K562 (cell line): ENCODE results near the gene GRIN1. TPM values are rescaled to one million over a fixed set of nuclear protein-coding genes. Genes with fewer than 3 reads are reported as not detected.

Experiments used
- ATF7 ChIP-seq: fragments of 450-650 bp; IDR thresholded peaks from 2 replicates; pipeline ENCODE4 v1.7.1; 2014; ENCODE audit warnings: mild to moderate bottlenecking, moderate library complexity
- CBX1 ChIP-seq: sonication (generic); IDR thresholded peaks from 2 replicates; pipeline ENCODE4 v1.6.1; 2016; ENCODE audit warnings: antibody characterized with exemption, low read depth, mild to moderate bottlenecking
- EGR1 ChIP-seq: fragments of 450-650 bp; conservative IDR thresholded peaks from 2 replicates; pipeline ENCODE4 v1.6.1; 2017; ENCODE audit warnings: mild to moderate bottlenecking
- EP300 ChIP-seq: IDR thresholded peaks from 2 replicates; pipeline ENCODE4 v1.6.1; 2012; ENCODE audit warnings: low read length, improper control_type of control experiment
- ESRRA ChIP-seq: fragments of 450-650 bp; IDR thresholded peaks from 2 replicates; pipeline ENCODE4 v1.6.1; 2014; ENCODE audit warnings: low read depth, mild to moderate bottlenecking, moderate library complexity, borderline replicate concordance
- GABPB2 ChIP-seq: fragments of 250-450 bp; sonication (Bioruptor Pico); conservative IDR thresholded peaks from 2 replicates; pipeline ENCODE4 v1.5.1; 2021; ENCODE audit warnings: mild to moderate bottlenecking
- GATAD2B ChIP-seq: fragments of 450-650 bp; IDR thresholded peaks from 2 replicates; pipeline ENCODE4 v1.6.1; 2017; ENCODE audit warnings: mild to moderate bottlenecking, borderline replicate concordance
- HMGN3 ChIP-seq: IDR thresholded peaks from 2 replicates; pipeline ENCODE4 v1.6.1; 2011; ENCODE audit warnings: borderline replicate concordance, low read depth, mild to moderate bottlenecking, mixed read lengths, low read length; ENCODE audit not compliant: insufficient read length; ENCODE audit errors: extremely low read depth
- MAFG ChIP-seq: fragments of 450-650 bp; conservative IDR thresholded peaks from 2 replicates; pipeline ENCODE4 v1.6.1; 2016; ENCODE audit warnings: missing genetic modification characterization, missing compliant biosample characterization
- MEIS2 ChIP-seq: fragments of 450-650 bp; IDR thresholded peaks from 2 replicates; pipeline ENCODE4 v1.6.1; 2014; ENCODE audit warnings: mild to moderate bottlenecking; ENCODE audit not compliant: partially characterized antibody
- MIER1 ChIP-seq: fragments of 450-650 bp; IDR thresholded peaks from 2 replicates; pipeline ENCODE4 v1.6.1; 2016; ENCODE audit warnings: antibody characterized with exemption, mild to moderate bottlenecking, low read depth
- NBN ChIP-seq: fragments of 450-650 bp; IDR thresholded peaks from 2 replicates; pipeline ENCODE4 v1.6.1; 2016; ENCODE audit warnings: low read depth, mild to moderate bottlenecking
- NR2C1 ChIP-seq, 2 experiments: fragments of 450-650 bp; IDR thresholded peaks; 2 replicates each; pipeline ENCODE4 v1.6.1; 2017; ENCODE audit warnings: mild to moderate bottlenecking in 2 of 2, antibody characterized with exemption in 1 of 2, inconsistent platforms in 1 of 2, missing compliant biosample characterization in 1 of 2, missing genetic modification characterization in 1 of 2
- POLR2AphosphoS5 ChIP-seq: IDR thresholded peaks from 2 replicates; pipeline ENCODE4 v1.6.1; 2011; ENCODE audit warnings: mild to moderate bottlenecking, low read depth, low read length, moderate library complexity; ENCODE audit not compliant: control insufficient read depth, insufficient read depth
- SAP30 ChIP-seq: fragments of 200-600 bp; sonication (generic); IDR thresholded peaks from 2 replicates; pipeline ENCODE4 v1.6.1; 2012; ENCODE audit warnings: borderline replicate concordance, low read depth, mild to moderate bottlenecking, moderate library complexity, low read length, control low read depth, inconsistent platforms; ENCODE audit not compliant: insufficient read depth, poor library complexity, severe bottlenecking
- SRF ChIP-seq, 2 experiments: fragments of 250-450, 450-650 bp in 1 of 2; sonication (Bioruptor Pico) in 1 of 2; sonication (generic) in 1 of 2; formaldehyde crosslinking; IDR thresholded peaks; 2 replicates each; pipeline versions ENCODE4 v1.5.0 to v1.5.1; 2020 to 2022; ENCODE audit warnings: mild to moderate bottlenecking in 1 of 2, missing genetic modification reagents in 1 of 2
- STAT5A ChIP-seq: IDR thresholded peaks from 2 replicates; pipeline ENCODE4 v1.6.1; 2012; ENCODE audit warnings: low read length, inconsistent platforms, borderline replicate concordance
- TAL1 ChIP-seq: fragments of 450-650 bp; IDR thresholded peaks from 2 replicates; pipeline ENCODE4 v1.6.1; 2016; ENCODE audit warnings: mild to moderate bottlenecking
- TEAD4 ChIP-seq, 2 experiments: sonication (generic) in 1 of 2; formaldehyde crosslinking in 1 of 2; IDR thresholded peaks; 2 replicates each; pipeline versions ENCODE4 v1.6.1 to v1.8.0; 2012 to 2022; ENCODE audit warnings: borderline replicate concordance in 1 of 2, inconsistent platforms in 1 of 2, low read length in 1 of 2, mild to moderate bottlenecking in 1 of 2, missing genetic modification reagents in 1 of 2
- ZC3H4 ChIP-seq: sonication (generic); formaldehyde crosslinking; IDR thresholded peaks from 2 replicates; pipeline ENCODE4 v1.9.0; 2021; ENCODE audit warnings: missing genetic modification reagents, borderline replicate concordance
- ZNF140 ChIP-seq: fragments of 250-450 bp; sonication (Bioruptor Pico); IDR thresholded peaks from 2 replicates; pipeline ENCODE4 v1.8.0; 2021; ENCODE audit warnings: moderate library complexity, mild to moderate bottlenecking, inconsistent platforms
- ZNF24 ChIP-seq: fragments of 450-650 bp; IDR thresholded peaks from 2 replicates; pipeline ENCODE4 v1.6.1; 2016
- ZNF263 ChIP-seq: sonication (generic); formaldehyde crosslinking; IDR thresholded peaks from 2 replicates; pipeline ENCODE4 v1.8.0; 2022; ENCODE audit warnings: mild to moderate bottlenecking, missing genetic modification reagents, borderline replicate concordance
- ZNF764 ChIP-seq: fragments of 250-450 bp; sonication (Bioruptor Pico); IDR thresholded peaks from 2 replicates; pipeline ENCODE4 v1.4.0; 2020; ENCODE audit warnings: low read depth, mild to moderate bottlenecking, moderate library complexity
- polyA plus RNA-seq, 8 experiments: library from polyadenylated mRNA; depleted of rRNA in 4 of 8; stranded (reverse) in 5 of 8; unstranded in 3 of 8; fragments of >200 nt; fragmentation: Nextera tagmentation in 2 of 8; fragmentation: Illumina TruSeq in 1 of 8; extraction: Ambion mirVana in 2 of 8; extraction: Trizol in 1 of 8; gene quantifications; 2 replicates each; pipeline versions ENCODE4 v1.2.1 to v1.2.3, GENCODE V29; 2011 to 2014; ENCODE audit warnings: inconsistent platforms in 1 of 8, missing spikeins in 1 of 8
- total RNA-seq, 7 experiments: library from RNA; depleted of rRNA in 6 of 7; stranded (reverse); fragments of >200 nt in 6 of 7; fragmentation: Illumina TruSeq in 2 of 7; extraction: Trizol in 2 of 7; gene quantifications; 2 replicates each; pipeline versions ENCODE4 v1.2.1 to v1.2.3, GENCODE V29; 2011 to 2021; ENCODE audit warnings: low replicate concordance in 1 of 7
- TF ChIP-seq, protein P1 (sequence below): fragments of 450-650 bp; formaldehyde crosslinking; IDR thresholded peaks from 2 replicates; pipeline ENCODE4 v1.4.0; 2022; ENCODE audit warnings: missing genetic modification characterization
- TF ChIP-seq, protein P2 (sequence below): fragments of 250-450 bp; sonication (Bioruptor Pico); IDR thresholded peaks from 2 replicates; pipeline ENCODE4 v1.4.0; 2020; ENCODE audit warnings: mild to moderate bottlenecking

GRIN1 gene
- total and polyA plus RNA-seq, 9 of the 15 experiments (the other 6 are each of a cell fraction or from before 2014, with no cell fraction given) = 0.03 to 0.35 (median 0.16) TPM; not detected in 6

- peak; percentile 80 for TF ChIP-seq MEIS2
- TF ChIP-seq ZNF764 = no peak
- TF ChIP-seq GABPB2 (CRISPR knock-in tag) = no peak
- TF ChIP-seq MAFG = no peak
- peak; percentile 83 for TF ChIP-seq POLR2AphosphoS5
- no peak; the same call in 1 of the 2 replicates for TF ChIP-seq GATAD2B
- TF ChIP-seq NR2C1 (IDR thresholded peaks at IDR 0.05) = no peak
- TF ChIP-seq NR2C1 (tag; IDR thresholded peaks at IDR 0.05) = peak; percentile 26; the same call in 1 of the 2 replicates
- peak; percentile 81 for TF ChIP-seq ESRRA
- TF ChIP-seq, protein P1, sequence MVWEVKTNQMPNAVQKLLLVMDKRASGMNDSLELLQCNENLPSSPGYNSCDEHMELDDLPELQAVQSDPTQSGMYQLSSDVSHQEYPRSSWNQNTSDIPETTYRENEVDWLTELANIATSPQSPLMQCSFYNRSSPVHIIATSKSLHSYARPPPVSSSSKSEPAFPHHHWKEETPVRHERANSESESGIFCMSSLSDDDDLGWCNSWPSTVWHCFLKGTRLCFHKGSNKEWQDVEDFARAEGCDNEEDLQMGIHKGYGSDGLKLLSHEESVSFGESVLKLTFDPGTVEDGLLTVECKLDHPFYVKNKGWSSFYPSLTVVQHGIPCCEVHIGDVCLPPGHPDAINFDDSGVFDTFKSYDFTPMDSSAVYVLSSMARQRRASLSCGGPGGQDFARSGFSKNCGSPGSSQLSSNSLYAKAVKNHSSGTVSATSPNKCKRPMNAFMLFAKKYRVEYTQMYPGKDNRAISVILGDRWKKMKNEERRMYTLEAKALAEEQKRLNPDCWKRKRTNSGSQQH (CRISPR knock-in tag) = no peak; the same call in 1 of the 2 replicates
- peak; percentile 96 for TF ChIP-seq ZNF263 (CRISPR knock-in tag)
- TF ChIP-seq TEAD4 (IDR thresholded peaks at IDR 0.05; ENCODE audit: low read length) = 0 out of 2 replicates have a peak, but pooled peaks have one; percentile 29
- no peak for TF ChIP-seq TEAD4 (CRISPR knock-in tag; IDR thresholded peaks at IDR 0.05; ENCODE audit: borderline replicate concordance)
- no peak for TF ChIP-seq MIER1
- peak; percentile 52 for TF ChIP-seq EP300
- no peak for TF ChIP-seq STAT5A
- TF ChIP-seq ZC3H4 (CRISPR knock-in tag) = no peak
- no peak for TF ChIP-seq ZNF140 (CRISPR knock-in tag)
- TF ChIP-seq, protein P2, sequence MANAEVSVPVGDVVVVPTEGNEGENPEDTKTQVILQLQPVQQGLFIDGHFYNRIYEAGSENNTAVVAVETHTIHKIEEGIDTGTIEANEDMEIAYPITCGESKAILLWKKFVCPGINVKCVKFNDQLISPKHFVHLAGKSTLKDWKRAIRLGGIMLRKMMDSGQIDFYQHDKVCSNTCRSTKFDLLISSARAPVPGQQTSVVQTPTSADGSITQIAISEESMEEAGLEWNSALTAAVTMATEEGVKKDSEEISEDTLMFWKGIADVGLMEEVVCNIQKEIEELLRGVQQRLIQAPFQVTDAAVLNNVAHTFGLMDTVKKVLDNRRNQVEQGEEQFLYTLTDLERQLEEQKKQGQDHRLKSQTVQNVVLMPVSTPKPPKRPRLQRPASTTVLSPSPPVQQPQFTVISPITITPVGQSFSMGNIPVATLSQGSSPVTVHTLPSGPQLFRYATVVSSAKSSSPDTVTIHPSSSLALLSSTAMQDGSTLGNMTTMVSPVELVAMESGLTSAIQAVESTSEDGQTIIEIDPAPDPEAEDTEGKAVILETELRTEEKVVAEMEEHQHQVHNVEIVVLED (CRISPR knock-in tag) = peak; percentile 85
- peak in 1 of 2 experiments; percentile 69; a peak in 1 of 4 replicates for TF ChIP-seq SRF (CRISPR knock-in tag; IDR thresholded peaks at IDR 0.05)
- no peak for TF ChIP-seq SAP30
- TF ChIP-seq ZNF24 = peak; percentile 22; the same call in 1 of the 2 replicates
- TF ChIP-seq ATF7 = peak; percentile 95
- TF ChIP-seq EGR1 = peak; percentile 30; the same call in 1 of the 2 replicates
- TF ChIP-seq TAL1 = no peak
- TF ChIP-seq NBN = peak; percentile 95
- TF ChIP-seq HMGN3 = peak; percentile 94
- 0 out of 2 replicates have a peak, but pooled peaks have one; percentile 23 for TF ChIP-seq CBX1
Observed at GRCh38 chr9:137188490-137189296, 49.7 kb downstream of the GRIN1 start, which contains the start of the genes ANAPC2 and SSNA1 (continued).
